GM12874 (cell line): ENCODE measurements around the gene ZFX.

Experiments used
- TF ChIP-seq, protein P1 (sequence below): IDR thresholded peaks from 2 replicates; pipeline ENCODE4 v1.5.1; 2011; ENCODE audit warnings: low read depth, mild to moderate bottlenecking, control low read depth, low read length, moderate library complexity; ENCODE audit not compliant: insufficient read depth

The ZFX gene

DNA sequence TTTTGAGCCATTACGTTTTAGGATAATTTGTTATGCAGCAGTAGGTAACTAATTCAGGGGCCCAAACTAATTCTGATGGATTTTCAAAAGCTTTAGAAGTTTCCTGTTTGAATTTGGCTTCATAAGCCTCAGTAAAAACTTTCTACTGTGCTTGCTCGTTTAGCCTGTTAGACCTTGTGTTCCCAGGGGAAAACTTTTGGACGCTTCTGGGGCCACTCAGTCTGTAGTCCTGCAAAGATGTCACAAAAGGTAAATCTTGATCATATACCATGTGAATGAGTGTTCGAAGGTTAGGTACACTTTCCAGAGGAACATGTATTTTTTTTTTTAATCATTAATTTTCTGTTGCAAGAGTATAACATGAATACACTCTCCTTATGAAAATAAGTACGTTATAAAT is 93.7 kb downstream of the ZFX start:
- TF ChIP-seq, protein P1, sequence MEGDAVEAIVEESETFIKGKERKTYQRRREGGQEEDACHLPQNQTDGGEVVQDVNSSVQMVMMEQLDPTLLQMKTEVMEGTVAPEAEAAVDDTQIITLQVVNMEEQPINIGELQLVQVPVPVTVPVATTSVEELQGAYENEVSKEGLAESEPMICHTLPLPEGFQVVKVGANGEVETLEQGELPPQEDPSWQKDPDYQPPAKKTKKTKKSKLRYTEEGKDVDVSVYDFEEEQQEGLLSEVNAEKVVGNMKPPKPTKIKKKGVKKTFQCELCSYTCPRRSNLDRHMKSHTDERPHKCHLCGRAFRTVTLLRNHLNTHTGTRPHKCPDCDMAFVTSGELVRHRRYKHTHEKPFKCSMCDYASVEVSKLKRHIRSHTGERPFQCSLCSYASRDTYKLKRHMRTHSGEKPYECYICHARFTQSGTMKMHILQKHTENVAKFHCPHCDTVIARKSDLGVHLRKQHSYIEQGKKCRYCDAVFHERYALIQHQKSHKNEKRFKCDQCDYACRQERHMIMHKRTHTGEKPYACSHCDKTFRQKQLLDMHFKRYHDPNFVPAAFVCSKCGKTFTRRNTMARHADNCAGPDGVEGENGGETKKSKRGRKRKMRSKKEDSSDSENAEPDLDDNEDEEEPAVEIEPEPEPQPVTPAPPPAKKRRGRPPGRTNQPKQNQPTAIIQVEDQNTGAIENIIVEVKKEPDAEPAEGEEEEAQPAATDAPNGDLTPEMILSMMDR = no peak

DNA sequence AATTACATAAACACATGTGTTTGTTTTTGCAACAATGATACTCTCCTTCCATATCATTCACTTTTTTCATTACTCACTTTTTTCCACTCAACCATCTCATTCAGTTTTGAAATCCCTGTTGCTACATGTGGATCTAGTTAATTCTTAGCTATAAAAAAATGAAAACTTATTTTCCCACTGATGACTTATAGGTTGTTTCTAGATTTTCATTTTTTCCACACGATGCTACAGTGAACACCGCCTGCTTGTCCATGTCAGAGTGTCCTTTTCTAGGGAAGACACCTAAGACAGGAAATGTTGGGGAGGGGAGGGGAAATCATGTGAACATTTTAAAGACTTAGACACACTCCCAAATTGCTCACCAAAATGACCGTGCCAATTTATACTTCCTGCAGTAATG is 94.2 kb downstream of the ZFX start:
- TF ChIP-seq, protein P1 = no peak

DNA sequence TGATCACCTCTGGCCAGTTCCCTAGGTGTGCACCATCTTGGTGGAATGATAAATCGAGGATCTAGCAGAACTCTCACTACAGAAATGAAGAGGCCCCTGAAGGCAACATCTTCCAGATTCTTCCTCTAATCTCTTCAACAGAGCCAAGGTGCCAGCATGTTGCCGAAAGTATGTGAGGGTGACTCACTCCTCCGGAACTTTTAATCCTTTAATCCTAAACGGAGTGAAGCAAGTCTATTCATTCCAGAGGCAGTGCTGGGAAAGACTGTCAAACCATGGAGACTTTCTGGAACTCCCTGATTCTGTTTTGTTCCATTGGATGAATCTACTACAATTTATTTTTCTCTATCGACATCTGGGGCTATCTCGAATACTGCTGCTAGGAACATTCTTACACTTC is 95.7 kb downstream of the ZFX start:
- TF ChIP-seq, protein P1 = no peak

DNA sequence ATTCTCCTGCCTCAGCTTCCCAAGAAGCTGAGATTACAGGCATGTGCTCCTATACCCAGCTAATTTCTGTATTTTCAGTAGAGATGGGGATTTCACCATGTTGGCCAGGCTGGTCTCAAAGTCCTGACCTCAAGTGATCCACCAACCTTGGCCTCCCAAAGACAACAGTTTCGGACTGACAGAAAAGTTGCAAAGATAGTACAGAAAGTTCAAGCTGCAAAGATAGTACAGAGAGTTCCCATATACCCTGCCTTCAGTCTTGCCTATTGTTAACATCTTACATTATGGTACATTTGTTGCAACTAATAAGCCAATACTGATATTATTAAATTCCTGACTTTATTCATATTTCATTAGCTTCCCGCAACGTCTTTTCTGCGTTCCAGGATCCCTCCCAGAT is 98.5 kb downstream of the ZFX start:
- TF ChIP-seq, protein P1 = no peak

DNA sequence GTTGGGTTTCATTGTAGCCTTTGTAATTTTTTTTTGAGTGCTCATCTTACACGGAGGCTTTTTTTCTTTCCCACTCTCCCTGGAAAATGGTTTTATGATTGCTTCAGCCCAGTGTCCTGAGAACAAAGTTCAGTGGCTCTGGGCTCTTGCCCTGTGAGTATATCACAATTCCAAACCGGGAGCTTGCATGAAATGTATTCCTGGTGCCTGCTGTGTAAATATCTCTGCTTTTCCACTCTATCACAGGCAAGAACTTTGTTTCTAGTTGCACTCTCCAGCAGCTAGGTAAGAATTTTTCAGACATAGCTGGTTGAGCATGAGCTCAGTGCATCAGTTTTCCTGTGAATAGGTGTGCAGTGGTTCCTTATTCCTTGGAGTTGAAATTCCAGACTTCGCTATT is 103.5 kb downstream of the ZFX start:
- TF ChIP-seq, protein P1 = no peak

DNA sequence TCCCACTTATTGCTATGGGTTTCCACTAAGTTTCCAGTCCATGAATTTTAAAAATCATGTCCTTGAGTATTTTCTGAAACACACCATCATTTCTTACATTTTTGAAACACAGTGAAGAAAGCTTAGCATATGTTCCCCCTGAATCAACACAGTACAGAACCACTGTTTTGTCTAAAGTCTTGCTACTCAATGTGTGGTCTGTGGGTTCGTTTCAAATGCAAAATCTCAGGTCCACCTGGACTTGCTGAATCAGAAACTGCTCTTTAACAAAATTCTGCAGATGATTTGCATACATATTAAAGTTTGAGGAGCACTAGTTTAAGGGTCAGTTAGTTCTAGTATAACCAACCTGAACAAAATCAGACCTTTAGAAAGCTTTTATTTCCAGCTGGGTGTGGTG is 103.9 kb downstream of the ZFX start:
- TF ChIP-seq, protein P1 = no peak

DNA sequence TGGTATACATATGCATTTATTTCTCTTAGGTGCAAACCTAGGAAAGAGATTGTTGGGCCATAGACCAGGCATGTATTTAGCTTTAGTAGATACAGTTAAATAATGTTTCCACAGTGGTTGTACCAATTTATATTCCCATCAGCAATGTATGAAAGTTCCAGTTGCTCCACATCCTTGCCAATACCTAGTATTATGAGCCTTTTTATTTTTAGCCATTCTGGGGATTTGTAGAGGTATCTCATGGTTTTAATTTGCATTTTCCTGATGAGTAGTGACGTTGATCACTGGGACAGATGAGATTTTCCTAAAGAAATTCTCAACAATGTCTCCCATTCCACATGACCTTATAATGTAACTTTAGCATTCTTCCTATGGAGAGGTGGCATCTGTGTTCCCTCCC is 107.5 kb downstream of the ZFX start:
- TF ChIP-seq, protein P1 = no peak

DNA sequence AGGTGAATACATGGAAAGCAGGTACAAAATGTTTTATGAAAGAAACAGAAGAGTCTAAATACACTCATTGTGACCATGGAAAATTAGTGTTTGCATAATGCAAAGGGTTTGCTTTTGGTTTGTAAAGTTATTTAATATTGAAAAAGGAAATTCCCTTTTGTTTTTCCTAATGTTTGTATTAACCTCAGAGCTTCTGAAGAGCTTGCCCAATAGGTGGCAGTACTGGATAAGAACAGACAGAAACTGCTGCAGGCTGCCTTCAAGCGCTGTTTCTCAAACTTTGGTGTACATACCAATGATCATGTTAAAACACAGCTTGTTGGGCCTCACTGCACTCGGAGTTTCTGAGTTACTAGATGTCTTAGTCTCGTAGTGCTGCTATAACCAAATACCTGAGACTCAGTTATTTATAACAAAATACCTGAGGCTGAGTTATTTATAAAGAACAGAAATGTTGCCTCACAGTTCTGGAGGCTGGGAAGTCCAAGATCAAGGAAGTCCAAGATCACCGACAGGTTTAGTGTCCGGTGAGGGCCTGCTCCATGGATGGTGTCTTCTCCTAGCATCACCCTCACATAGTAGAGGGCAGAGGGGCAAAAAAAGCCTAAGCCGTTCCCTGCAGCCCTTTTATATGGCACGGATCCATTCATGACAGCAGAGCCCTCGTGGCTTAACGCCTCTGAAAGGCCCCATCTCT is 110.2 kb downstream of the ZFX start:
- TF ChIP-seq, protein P1 = peak; percentile 41; the same call in 1 of the 2 replicates
